ENCODE results near the gene PHACTR1. TPM values are rescaled to one million over a fixed set of nuclear protein-coding genes. Genes with fewer than 3 reads are reported as not detected.

Gene PHACTR1
- total RNA-seq, 4 donors from 2014 or later: 1.2 to 3.2 (median 1.6) TPM; not detected in 1

- in situ Hi-C loops (cut with MboI; ENCODE audit: low pct_ligation_motif_present in 1 of 4, low pct_unique_long_range_greater_than_20kb in 1 of 4, low sequenced_read_pairs in 3 of 4): no loop called here
- no peak overlapping the region for H3K4me3 ChIP-seq
- no peak overlapping the region for H3K27ac ChIP-seq
- intact Hi-C loops (cut with DNase I; ENCODE audit: low total_unique reads): no loop called here
- no peak for DNase-seq
- TF ChIP-seq EP300 (IDR thresholded peaks at IDR 0.05; ENCODE audit: low read depth): no peak
- TF ChIP-seq POLR2A (IDR thresholded peaks at IDR 0.05): no peak
- TF ChIP-seq POLR2AphosphoS5 (IDR thresholded peaks at IDR 0.05): no peak
- TF ChIP-seq CTCF (IDR thresholded peaks at IDR 0.05): no peak
- H3K4me1 ChIP-seq: no peaks in the 10 kb centered on the region
- no peaks in the 10 kb centered on the region for H3K9me3 ChIP-seq
- 70 to 83% methylated on average over 2 to 3 of the region's 3 CpGs for WGBS, 2 donors (ENCODE audit: low coverage in 1 of 2)
- H3K36me3 ChIP-seq: no peaks in the 10 kb centered on the region
- H3K27me3 ChIP-seq: no peaks in the 10 kb centered on the region
Observed at GRCh38 chr6:13278164-13278563, 561.6 kb downstream of the PHACTR1 start.

- H3K27me3 ChIP-seq: no peaks in the 10 kb centered on the region
- no peaks in the 10 kb centered on the region for H3K9me3 ChIP-seq
- in situ Hi-C loops (cut with MboI; ENCODE audit: low pct_ligation_motif_present in 1 of 4, low pct_unique_long_range_greater_than_20kb in 1 of 4, low sequenced_read_pairs in 3 of 4) (no loop called here), intact Hi-C loops (cut with DNase I; ENCODE audit: low total_unique reads) (no loop called here)
- no peaks in the 10 kb centered on the region for H3K36me3 ChIP-seq
- DNase-seq: no peak
- no peak overlapping the region for H3K27ac ChIP-seq
- no peaks in the 10 kb centered on the region for H3K4me1 ChIP-seq
- WGBS, 2 donors (ENCODE audit: low coverage in 1 of 2): 70 to 73% methylated on average over 4 of the region's 4 CpGs
- H3K4me3 ChIP-seq: no peak overlapping the region
- TF ChIP-seq POLR2AphosphoS5 (IDR thresholded peaks at IDR 0.05) (no peak), EP300 (IDR thresholded peaks at IDR 0.05; ENCODE audit: low read depth) (no peak), CTCF (IDR thresholded peaks at IDR 0.05) (no peak), POLR2A (IDR thresholded peaks at IDR 0.05) (no peak)
Observed at GRCh38 chr6:13278991-13279390, 562.4 kb downstream of the PHACTR1 start.

GRCh38 chr6:13280254-13280653, 563.7 kb downstream of the PHACTR1 start:
- H3K4me1 ChIP-seq: no peaks in the 10 kb centered on the region
- intact Hi-C loops (cut with DNase I; ENCODE audit: low total_unique reads): no loop called here
- no peaks in the 10 kb centered on the region for H3K9me3 ChIP-seq
- H3K36me3 ChIP-seq: no peaks in the 10 kb centered on the region
- H3K27me3 ChIP-seq: no peaks in the 10 kb centered on the region
- H3K4me3 ChIP-seq: no peak overlapping the region
- in situ Hi-C loops (cut with MboI; ENCODE audit: low pct_ligation_motif_present in 1 of 4, low pct_unique_long_range_greater_than_20kb in 1 of 4, low sequenced_read_pairs in 3 of 4): no loop called here
- H3K27ac ChIP-seq: no peak overlapping the region
- no peak for TF ChIP-seq POLR2AphosphoS5 (IDR thresholded peaks at IDR 0.05)
- TF ChIP-seq CTCF (IDR thresholded peaks at IDR 0.05): no peak
- no peak for TF ChIP-seq POLR2A (IDR thresholded peaks at IDR 0.05)
- TF ChIP-seq EP300 (IDR thresholded peaks at IDR 0.05; ENCODE audit: low read depth): no peak
- no peak for DNase-seq
- WGBS, 2 donors (ENCODE audit: low coverage in 1 of 2): 0 to 84% methylated on average over 1 to 4 of the region's 4 CpGs

GRCh38 chr6:13281686-13282085, 565.1 kb downstream of the PHACTR1 start:
- no peaks in the 10 kb centered on the region for H3K4me1 ChIP-seq
- WGBS, 2 donors (ENCODE audit: low coverage in 1 of 2): 80 to 95% methylated on average over 1 to 9 of the region's 9 CpGs
- DNase-seq: no peak
- H3K9me3 ChIP-seq: peaks cover 0 to under 1% of the 10 kb centered on the region in 2 donors
- H3K4me3 ChIP-seq: no peak overlapping the region
- H3K27me3 ChIP-seq: no peaks in the 10 kb centered on the region
- intact Hi-C loops (cut with DNase I; ENCODE audit: low total_unique reads): no loop called here
- H3K36me3 ChIP-seq: no peaks in the 10 kb centered on the region
- in situ Hi-C loops (cut with MboI; ENCODE audit: low pct_ligation_motif_present in 1 of 4, low pct_unique_long_range_greater_than_20kb in 1 of 4, low sequenced_read_pairs in 3 of 4): no loop called here
- TF ChIP-seq POLR2AphosphoS5 (IDR thresholded peaks at IDR 0.05): no peak
- TF ChIP-seq POLR2A (IDR thresholded peaks at IDR 0.05): no peak
- no peak for TF ChIP-seq CTCF (IDR thresholded peaks at IDR 0.05)
- no peak for TF ChIP-seq EP300 (IDR thresholded peaks at IDR 0.05; ENCODE audit: low read depth)
- H3K27ac ChIP-seq: no peak overlapping the region
